ENCODE results near the gene NEURL3.

NEURL3 gene

GRCh38 chr2:96539215-96539920, 34.2 kb upstream of the NEURL3 start:
- DNase-seq (ENCODE audit: low read depth in 2 of 2) = no peak

- peak; percentile 75 to 81 for DNase-seq (ENCODE audit: low read depth in 2 of 2)
Measured at GRCh38 chr2:96538487-96539214, 33.5 kb upstream of the NEURL3 start.

GRCh38 chr2:96537734-96538486, 32.8 kb upstream of the NEURL3 start:
- DNase-seq (ENCODE audit: low read depth in 2 of 2) = no peak

- DNase-seq (ENCODE audit: low read depth in 2 of 2) = peak; percentile 65 to 69
Measured at GRCh38 chr2:96537066-96537733, 32.0 kb upstream of the NEURL3 start.

- DNase-seq (ENCODE audit: low read depth in 2 of 2) = peak; percentile 85 to 95
Measured at GRCh38 chr2:96536445-96537065, 31.4 kb upstream of the NEURL3 start, which contains the start of gene ARID5A. ARID5A (plus strand) TSS chr2:96536752; CDS start chr2:96536827, 75 bp downstream.

- no peak for DNase-seq (ENCODE audit: low read depth in 2 of 2)
Measured at GRCh38 chr2:96535331-96535730, 30.2 kb upstream of the NEURL3 start.

GRCh38 chr2:96534701-96535181, 29.6 kb upstream of the NEURL3 start:
- DNase-seq (ENCODE audit: low read depth in 2 of 2) = no peak

GRCh38 chr2:96534141-96534540, 29.0 kb upstream of the NEURL3 start:
- DNase-seq (ENCODE audit: low read depth in 2 of 2) = no peak

- no peak for DNase-seq (ENCODE audit: low read depth in 2 of 2)
Measured at GRCh38 chr2:96533292-96534073, 28.3 kb upstream of the NEURL3 start.

- DNase-seq (ENCODE audit: low read depth in 2 of 2) = no peak
Measured at GRCh38 chr2:96532641-96533291, 27.6 kb upstream of the NEURL3 start.

GRCh38 chr2:96531872-96532505, 26.8 kb upstream of the NEURL3 start:
- peak; percentile 72 to 82 for DNase-seq (ENCODE audit: low read depth in 2 of 2)

- no peak for DNase-seq (ENCODE audit: low read depth in 2 of 2)
Measured at GRCh38 chr2:96531366-96531765, 26.2 kb upstream of the NEURL3 start.

GRCh38 chr2:96530474-96531357, 25.6 kb upstream of the NEURL3 start:
- no peak for DNase-seq (ENCODE audit: low read depth in 2 of 2)

GRCh38 chr2:96530144-96530430, 24.9 kb upstream of the NEURL3 start:
- no peak for DNase-seq (ENCODE audit: low read depth in 2 of 2)

GRCh38 chr2:96529376-96530143, 24.4 kb upstream of the NEURL3 start:
- DNase-seq (ENCODE audit: low read depth in 2 of 2) = no peak

- no peak for DNase-seq (ENCODE audit: low read depth in 2 of 2)
Measured at GRCh38 chr2:96528700-96529375, 23.7 kb upstream of the NEURL3 start.

GRCh38 chr2:96528006-96528699, 23.0 kb upstream of the NEURL3 start:
- peak; percentile 36 to 64 for DNase-seq (ENCODE audit: low read depth in 2 of 2)
